ENCODE measurements around the gene RCOR3. TPM values are rescaled to one million over a fixed set of nuclear protein-coding genes. Genes with fewer than 3 reads are reported as not detected.

The RCOR3 gene
- total RNA-seq, 4 donors from 2014 or later = 26.1 to 88.5 (median 39.8) TPM

DNA sequence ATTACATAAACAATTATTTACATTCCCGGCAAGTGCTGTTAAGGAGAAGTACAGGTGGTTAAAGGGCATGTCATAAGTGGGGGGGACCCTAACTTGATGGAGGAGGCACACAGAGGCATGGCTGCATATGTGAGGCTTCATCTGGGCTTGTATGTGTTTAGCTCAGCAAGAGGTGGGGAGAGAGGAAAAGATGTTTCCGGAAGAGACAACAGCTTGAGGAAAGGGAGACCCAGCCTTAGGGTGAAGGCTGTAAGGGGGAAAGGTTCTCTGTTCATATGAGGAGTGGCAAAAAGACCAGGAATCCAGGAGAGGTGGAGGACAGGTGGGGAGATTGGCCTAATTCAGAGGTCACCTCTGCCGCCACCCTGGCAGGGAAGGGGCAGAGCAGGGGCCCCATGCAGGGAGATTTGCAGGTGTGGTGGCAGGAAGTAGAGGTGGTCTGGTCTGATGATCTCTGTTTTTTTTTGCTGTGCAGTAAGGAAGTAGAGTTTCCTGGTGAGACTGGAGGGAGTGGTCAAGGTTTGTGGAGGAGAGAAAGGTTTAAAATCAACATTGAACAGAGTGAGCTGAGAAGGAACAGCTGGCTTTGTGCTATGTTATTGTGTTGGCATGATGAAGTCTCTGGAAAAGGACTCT, 76.5 kb downstream of the RCOR3 start:
- DNase-seq = no peak
- no peak for TF ChIP-seq CTCF (IDR thresholded peaks at IDR 0.05)
- no peak for TF ChIP-seq POLR2A (IDR thresholded peaks at IDR 0.05)
- no peak overlapping the region for H3K4me3 ChIP-seq
- H3K9me3 ChIP-seq = no peaks in the 10 kb centered on the region
- no peak overlapping the region for H3K27ac ChIP-seq
- intact Hi-C loops (cut with DNase I; ENCODE audit: low total_unique reads) = no loop called here
- H3K4me1 ChIP-seq = no peaks in the 10 kb centered on the region
- no peaks in the 10 kb centered on the region for H3K27me3 ChIP-seq
- no peaks in the 10 kb centered on the region for H3K36me3 ChIP-seq

- TF ChIP-seq CTCF (IDR thresholded peaks at IDR 0.05) (no peak), POLR2A (IDR thresholded peaks at IDR 0.05) (no peak)
- Histone ChIP-seq H3K9me3 (no peaks in the 10 kb centered on the region), H3K27me3 (no peaks in the 10 kb centered on the region), H3K36me3 (no peaks in the 10 kb centered on the region), H3K27ac (no peak overlapping the region), H3K4me1 (no peaks in the 10 kb centered on the region), H3K4me3 (no peak overlapping the region)
- DNase-seq = no peak
- intact Hi-C loops (cut with DNase I; ENCODE audit: low total_unique reads) = no loop called here
Measured at GRCh38 chr1:211336161-211336560, 77.0 kb downstream of the RCOR3 start.

GRCh38 chr1:211336775-211337174, 77.6 kb downstream of the RCOR3 start:
- intact Hi-C loops (cut with DNase I; ENCODE audit: low total_unique reads) = no loop called here
- Histone ChIP-seq H3K4me3 (no peak overlapping the region), H3K9me3 (no peaks in the 10 kb centered on the region), H3K27me3 (no peaks in the 10 kb centered on the region), H3K36me3 (no peaks in the 10 kb centered on the region), H3K4me1 (no peaks in the 10 kb centered on the region), H3K27ac (no peak overlapping the region)
- TF ChIP-seq POLR2A (IDR thresholded peaks at IDR 0.05) = no peak
- DNase-seq = no peak

- Histone ChIP-seq H3K4me1 (no peaks in the 10 kb centered on the region), H3K9me3 (no peaks in the 10 kb centered on the region), H3K36me3 (no peaks in the 10 kb centered on the region), H3K27ac (no peak overlapping the region), H3K27me3 (no peaks in the 10 kb centered on the region), H3K4me3 (no peak overlapping the region)
- no peak for TF ChIP-seq CTCF (IDR thresholded peaks at IDR 0.05)
- TF ChIP-seq POLR2A (IDR thresholded peaks at IDR 0.05) = no peak
- intact Hi-C loops (cut with DNase I; ENCODE audit: low total_unique reads) = no loop called here
- DNase-seq = no peak
Measured at GRCh38 chr1:211337430-211338223, 78.5 kb downstream of the RCOR3 start.

GRCh38 chr1:211338224-211338620, 79.1 kb downstream of the RCOR3 start:
- no peak for DNase-seq
- Histone ChIP-seq H3K4me3 (no peak overlapping the region), H3K27me3 (no peaks in the 10 kb centered on the region), H3K9me3 (no peaks in the 10 kb centered on the region), H3K4me1 (no peaks in the 10 kb centered on the region), H3K36me3 (no peaks in the 10 kb centered on the region), H3K27ac (no peak overlapping the region)
- no peak for TF ChIP-seq POLR2A (IDR thresholded peaks at IDR 0.05)
- no peak for TF ChIP-seq CTCF (IDR thresholded peaks at IDR 0.05)
- intact Hi-C loops (cut with DNase I; ENCODE audit: low total_unique reads) = no loop called here
